GM12878 (cell line): ENCODE data around the gene GPR151. TPM values are rescaled to one million over a fixed set of nuclear protein-coding genes. Genes with fewer than 3 reads are reported as not detected.

Source experiments
- ATAC-seq: fragments of 200-7000 bp; cut with Tn5 transposase; 3 replicates; pipeline ENCODE4 v1.9.1; 2020; ENCODE audit warnings: mild to moderate bottlenecking, moderate library complexity
- BruUV-seq: library from RNA; stranded (reverse); fragments of 400-500 nt; replicated peaks from 2 replicates; lab custom pipeline; 2021; lab: Mats Ljungman, UMichigan
- CTCF ChIA-PET: fragments of 300-600 bp; sonication (Branson Sonifier 250); formaldehyde crosslinking; extraction: SDS; loops from one replicate; lab custom pipeline; 2021; ENCODE audit warnings: inconsistent platforms; lab: Yijun Ruan, JAX
- POLR2A ChIA-PET: fragments of 350-600 bp; formaldehyde crosslinking; extraction: SDS; loops from one replicate; lab custom pipeline; 2021; ENCODE audit warnings: inconsistent platforms; lab: Charles Lee
- RAD21 ChIA-PET: fragments of 300-600 bp; sonication (Branson Sonifier 250); formaldehyde crosslinking; loops from one replicate; lab custom pipeline; 2023; ENCODE audit warnings: antibody characterized with exemption; ENCODE audit not compliant: unreplicated experiment; lab: Charles Lee
- SMC1A ChIA-PET: fragments of 300-600 bp; sonication (Branson Sonifier 250); formaldehyde crosslinking; loops from one replicate; lab custom pipeline; 2023; ENCODE audit not compliant: unreplicated experiment, uncharacterized antibody; lab: Charles Lee
- DNase-seq: peaks from one replicate; pipeline ENCODE4 v3.0.0-alpha.2; 2011; ENCODE audit warnings: low read depth, low spot score
- FAIRE-seq: peaks from 3 replicates; lab custom pipeline; 2011; peaks lifted over from hg19 to GRCh38; lab: Jason Lieb, UNC
- H2AFZ ChIP-seq: 2 replicates; pipeline ENCODE4 v1.6.0; 2011; ENCODE audit warnings: low read depth, low read length, control low read depth; ENCODE audit not compliant: control insufficient read depth
- H3K27ac ChIP-seq: 2 replicates; pipeline ENCODE4 v1.5.1; 2011; ENCODE audit warnings: control low read depth; ENCODE audit not compliant: control insufficient read depth, insufficient read depth
- H3K27me3 ChIP-seq, 2 experiments: replicated peaks in 1 of 2; 2 replicates each; pipeline versions ENCODE4 v1.6.0 to v1.6.1; 2011; ENCODE audit warnings: low read length in 1 of 2; ENCODE audit not compliant: control insufficient read depth in 2 of 2, insufficient read depth in 2 of 2
- H3K36me3 ChIP-seq, 2 experiments: 2 replicates each; pipeline ENCODE4 v1.5.1; 2011; ENCODE audit warnings: low read length in 1 of 2; ENCODE audit not compliant: control insufficient read depth in 2 of 2, insufficient read depth in 2 of 2
- H3K4me1 ChIP-seq: 2 replicates; pipeline ENCODE4 v1.6.1; 2011; ENCODE audit warnings: mild to moderate bottlenecking, low read length, moderate library complexity, mixed read lengths; ENCODE audit not compliant: control insufficient read depth, insufficient read depth
- H3K4me2 ChIP-seq: 2 replicates; pipeline ENCODE4 v1.6.0; 2011; ENCODE audit warnings: control low read depth; ENCODE audit not compliant: control insufficient read depth, insufficient read depth
- H3K4me3 ChIP-seq: fragments of 200-600 bp; sonication (generic); 2 replicates; pipeline ENCODE4 v1.5.1; 2016
- H3K79me2 ChIP-seq: 2 replicates; pipeline ENCODE4 v1.6.0; 2011; ENCODE audit warnings: low read length; ENCODE audit not compliant: control insufficient read depth, insufficient read depth
- H3K9ac ChIP-seq: 2 replicates; pipeline ENCODE4 v1.8.0; 2011; ENCODE audit warnings: low read length, control low read depth, mixed read lengths; ENCODE audit not compliant: control insufficient read depth, insufficient read depth
- H3K9me3 ChIP-seq: replicated peaks from 3 replicates; pipeline ENCODE4 v1.5.1; 2011; ENCODE audit warnings: mild to moderate bottlenecking, low read length; ENCODE audit not compliant: control insufficient read depth, insufficient read depth
- H4K20me1 ChIP-seq: 2 replicates; pipeline ENCODE4 v1.6.0; 2011; ENCODE audit not compliant: control insufficient read depth, insufficient read depth
- BRCA1 ChIP-seq: IDR thresholded peaks from 2 replicates; pipeline ENCODE4 v1.6.1; 2011; ENCODE audit warnings: low read depth, low read length, improper control_type of control experiment
- LARP7 ChIP-seq: fragments of 450-650 bp; IDR thresholded peaks from 2 replicates; pipeline ENCODE4 v1.6.1; 2017; ENCODE audit warnings: mild to moderate bottlenecking
- MXI1 ChIP-seq: fragments of 150-350 bp; IDR thresholded peaks from 2 replicates; pipeline ENCODE4 v1.6.1; 2011; ENCODE audit warnings: low read depth, mild to moderate bottlenecking, inconsistent platforms, low read length, improper control_type of control experiment
- NFYA ChIP-seq: IDR thresholded peaks from 2 replicates; pipeline ENCODE4 v1.6.1; 2011; ENCODE audit warnings: low read depth, mild to moderate bottlenecking, low read length, improper control_type of control experiment, borderline replicate concordance
- NFYB ChIP-seq: IDR thresholded peaks from 2 replicates; pipeline ENCODE4 v1.6.1; 2011; ENCODE audit warnings: low read depth, mild to moderate bottlenecking, low read length, improper control_type of control experiment, moderate library complexity; ENCODE audit not compliant: insufficient read depth
- POU2F2 ChIP-seq: IDR thresholded peaks from 3 replicates; pipeline ENCODE4 v1.6.1; 2011; ENCODE audit warnings: low read depth, mild to moderate bottlenecking, low read length, borderline replicate concordance
- RELB ChIP-seq: fragments of 450-650 bp; IDR thresholded peaks from 2 replicates; pipeline ENCODE4 v1.6.1; 2017; ENCODE audit warnings: low read depth, mild to moderate bottlenecking, moderate library complexity
- SPI1 ChIP-seq: IDR thresholded peaks from 2 replicates; pipeline ENCODE4 v1.6.1; 2011; ENCODE audit warnings: low read depth, mild to moderate bottlenecking, low read length, moderate library complexity, borderline replicate concordance; ENCODE audit not compliant: insufficient read depth
- SREBF1 ChIP-seq: IDR thresholded peaks from 2 replicates; pipeline ENCODE4 v1.6.1; 2012; ENCODE audit warnings: mild to moderate bottlenecking, low read length
- TAF1 ChIP-seq: IDR thresholded peaks from 2 replicates; pipeline ENCODE4 v1.6.1; 2011; ENCODE audit warnings: mild to moderate bottlenecking, low read depth, low read length, borderline replicate concordance
- TARDBP ChIP-seq: IDR thresholded peaks from 2 replicates; pipeline ENCODE4 v1.6.1; 2016; ENCODE audit warnings: borderline replicate concordance
- YBX1 ChIP-seq: fragments of 450-650 bp; IDR thresholded peaks from 2 replicates; pipeline ENCODE4 v1.6.1; 2016; ENCODE audit warnings: antibody characterized with exemption
- YY1 ChIP-seq: IDR thresholded peaks from 2 replicates; pipeline ENCODE4 v1.6.1; 2011; ENCODE audit warnings: low read depth, mild to moderate bottlenecking, low read length
- in situ Hi-C: fragments of 300-500 bp; cut with MboI; formaldehyde crosslinking; loops from 9 replicates; pipeline ENCODE4 v1.14.3; 2018; ENCODE audit warnings: mixed read lengths
- intact Hi-C: fragments of 100-400 bp; cut with micrococcal nuclease; formaldehyde crosslinking; loops from one replicate; pipeline ENCODE4 v1.14.2; 2022; ENCODE audit not compliant: unreplicated experiment
- polyA plus RNA-seq, 11 experiments: library from polyadenylated mRNA; depleted of rRNA in 4 of 11; unstranded in 6 of 11; stranded (reverse) in 5 of 11; fragments of >200 nt; fragmentation: Nextera tagmentation in 4 of 11; fragmentation: Illumina TruSeq in 1 of 11; extraction: Ambion mirVana in 4 of 11; extraction: Trizol in 1 of 11; gene quantifications; 1 replicate in 1 of 11; 2 replicates in 10 of 11; pipeline versions ENCODE4 v1.2.1 to v1.2.3, GENCODE V29; 2011 to 2016; ENCODE audit warnings: inconsistent platforms in 2 of 11, missing spikeins in 2 of 11, low read depth in 1 of 11
- total RNA-seq, 4 experiments: library from RNA; depleted of rRNA in 3 of 4; stranded (reverse); fragments of >200 nt in 3 of 4; fragmentation: Illumina TruSeq in 1 of 4; extraction: Trizol in 1 of 4; gene quantifications; 2 replicates each; pipeline versions ENCODE4 v1.2.1 to v1.2.3, GENCODE V29; 2013 to 2021
- TF ChIP-seq, protein P1 (sequence below): fragments of 450-650 bp; IDR thresholded peaks from 2 replicates; pipeline ENCODE4 v1.6.1; 2017; ENCODE audit warnings: mild to moderate bottlenecking
- TF ChIP-seq, protein P2 (sequence below): IDR thresholded peaks from 2 replicates; pipeline ENCODE4 v1.6.1; 2011; ENCODE audit warnings: low read depth, low read length, improper control_type of control experiment, borderline replicate concordance
- TF ChIP-seq, protein P3 (sequence below): fragments of 450-650 bp; IDR thresholded peaks from 2 replicates; pipeline ENCODE4 v1.6.1; 2016; ENCODE audit warnings: mild to moderate bottlenecking
- TF ChIP-seq, protein P4 (sequence below), 3 experiments: IDR thresholded peaks in 2 of 3; conservative IDR thresholded peaks in 1 of 3; 2 replicates each; pipeline ENCODE4 v1.5.1; 2011; ENCODE audit warnings: low read depth in 3 of 3, low read length in 3 of 3, mild to moderate bottlenecking in 3 of 3, control low read depth in 2 of 3, moderate library complexity in 2 of 3, inconsistent platforms in 1 of 3, mixed read lengths in 1 of 3; ENCODE audit not compliant: control insufficient read depth in 2 of 3, insufficient read depth in 1 of 3; ENCODE audit errors: extremely low read depth in 1 of 3

The GPR151 gene
- total and polyA plus RNA-seq, 10 of the 15 experiments (the other 5 are each of a cell fraction or from before 2014, with no cell fraction given): 0.11 TPM; not detected in 9

DNA sequence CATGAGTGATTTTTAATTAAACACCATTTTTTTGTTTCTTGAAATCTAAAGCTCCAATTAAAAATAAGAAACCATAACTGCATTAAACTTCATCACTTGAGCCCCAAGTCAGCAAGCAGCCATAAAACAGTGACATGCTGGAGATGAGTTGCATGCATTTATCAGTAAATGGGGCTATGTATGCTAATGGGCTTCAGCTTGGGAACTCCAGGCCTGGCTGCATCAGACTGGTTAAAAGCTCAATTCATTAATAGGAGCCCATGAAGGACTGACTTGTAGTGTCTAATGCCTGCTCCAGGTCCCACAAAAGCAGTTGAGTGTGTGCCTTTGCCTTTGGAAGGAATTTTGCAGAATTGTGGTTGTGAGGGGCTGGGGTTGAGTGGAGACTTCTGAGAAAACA is 33.6 kb upstream of the GPR151 start:
- DNase-seq (no peak), FAIRE-seq (no peak), ATAC-seq (no peak)
- ChIA-PET POLR2A (no interaction called here), SMC1A (no interaction called here), RAD21 (interaction anchor here (1.2 kb wide), 1 partner anchor 416 kb away, joined by 3 read pairs; no protein-coding TSS in a partner anchor), CTCF (interaction anchor here (0.7 to 3.1 kb wide), 3 partner anchors 9 to 639 kb away, joined by 3 to 18 read pairs (median 3); no protein-coding TSS in a partner anchor)
- Histone ChIP-seq H3K4me1 (no peaks in the 10 kb centered on the region), H3K79me2 (no peaks in the 10 kb centered on the region), H3K36me3 (no peaks in the 10 kb centered on the region), H4K20me1 (no peaks in the 10 kb centered on the region), H3K27ac (no peak overlapping the region), H2AFZ (no peak overlapping the region), H3K4me2 (no peak overlapping the region), H3K4me3 (no peak overlapping the region), H3K9ac (no peak overlapping the region), H3K27me3 (no peaks in the 10 kb centered on the region; a peak in 1 of 4 replicates), H3K9me3 (no peaks in the 10 kb centered on the region)
- in situ Hi-C loops (no loop called here), intact Hi-C loops (no loop called here)
- no TSS peak for BruUV-seq
- TF ChIP-seq BRCA1 (no peak), POU2F2 (no peak), YBX1 (no peak), TARDBP (no peak), YY1 (no peak), RELB (no peak), TAF1 (no peak), MXI1 (no peak), NFYA (no peak), SPI1 (no peak), NFYB (no peak), SREBF1 (no peak), LARP7 (no peak)
- TF ChIP-seq, protein P1, sequence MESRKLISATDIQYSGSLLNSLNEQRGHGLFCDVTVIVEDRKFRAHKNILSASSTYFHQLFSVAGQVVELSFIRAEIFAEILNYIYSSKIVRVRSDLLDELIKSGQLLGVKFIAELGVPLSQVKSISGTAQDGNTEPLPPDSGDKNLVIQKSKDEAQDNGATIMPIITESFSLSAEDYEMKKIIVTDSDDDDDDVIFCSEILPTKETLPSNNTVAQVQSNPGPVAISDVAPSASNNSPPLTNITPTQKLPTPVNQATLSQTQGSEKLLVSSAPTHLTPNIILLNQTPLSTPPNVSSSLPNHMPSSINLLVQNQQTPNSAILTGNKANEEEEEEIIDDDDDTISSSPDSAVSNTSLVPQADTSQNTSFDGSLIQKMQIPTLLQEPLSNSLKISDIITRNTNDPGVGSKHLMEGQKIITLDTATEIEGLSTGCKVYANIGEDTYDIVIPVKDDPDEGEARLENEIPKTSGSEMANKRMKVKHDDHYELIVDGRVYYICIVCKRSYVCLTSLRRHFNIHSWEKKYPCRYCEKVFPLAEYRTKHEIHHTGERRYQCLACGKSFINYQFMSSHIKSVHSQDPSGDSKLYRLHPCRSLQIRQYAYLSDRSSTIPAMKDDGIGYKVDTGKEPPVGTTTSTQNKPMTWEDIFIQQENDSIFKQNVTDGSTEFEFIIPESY: no peak
- TF ChIP-seq, protein P2, sequence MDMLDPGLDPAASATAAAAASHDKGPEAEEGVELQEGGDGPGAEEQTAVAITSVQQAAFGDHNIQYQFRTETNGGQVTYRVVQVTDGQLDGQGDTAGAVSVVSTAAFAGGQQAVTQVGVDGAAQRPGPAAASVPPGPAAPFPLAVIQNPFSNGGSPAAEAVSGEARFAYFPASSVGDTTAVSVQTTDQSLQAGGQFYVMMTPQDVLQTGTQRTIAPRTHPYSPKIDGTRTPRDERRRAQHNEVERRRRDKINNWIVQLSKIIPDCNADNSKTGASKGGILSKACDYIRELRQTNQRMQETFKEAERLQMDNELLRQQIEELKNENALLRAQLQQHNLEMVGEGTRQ: no peak
- TF ChIP-seq, protein P3, sequence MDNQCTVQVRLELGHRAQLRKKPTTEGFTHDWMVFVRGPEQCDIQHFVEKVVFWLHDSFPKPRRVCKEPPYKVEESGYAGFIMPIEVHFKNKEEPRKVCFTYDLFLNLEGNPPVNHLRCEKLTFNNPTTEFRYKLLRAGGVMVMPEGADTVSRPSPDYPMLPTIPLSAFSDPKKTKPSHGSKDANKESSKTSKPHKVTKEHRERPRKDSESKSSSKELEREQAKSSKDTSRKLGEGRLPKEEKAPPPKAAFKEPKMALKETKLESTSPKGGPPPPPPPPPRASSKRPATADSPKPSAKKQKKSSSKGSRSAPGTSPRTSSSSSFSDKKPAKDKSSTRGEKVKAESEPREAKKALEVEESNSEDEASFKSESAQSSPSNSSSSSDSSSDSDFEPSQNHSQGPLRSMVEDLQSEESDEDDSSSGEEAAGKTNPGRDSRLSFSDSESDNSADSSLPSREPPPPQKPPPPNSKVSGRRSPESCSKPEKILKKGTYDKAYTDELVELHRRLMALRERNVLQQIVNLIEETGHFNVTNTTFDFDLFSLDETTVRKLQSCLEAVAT: no peak
- TF ChIP-seq, protein P4, sequence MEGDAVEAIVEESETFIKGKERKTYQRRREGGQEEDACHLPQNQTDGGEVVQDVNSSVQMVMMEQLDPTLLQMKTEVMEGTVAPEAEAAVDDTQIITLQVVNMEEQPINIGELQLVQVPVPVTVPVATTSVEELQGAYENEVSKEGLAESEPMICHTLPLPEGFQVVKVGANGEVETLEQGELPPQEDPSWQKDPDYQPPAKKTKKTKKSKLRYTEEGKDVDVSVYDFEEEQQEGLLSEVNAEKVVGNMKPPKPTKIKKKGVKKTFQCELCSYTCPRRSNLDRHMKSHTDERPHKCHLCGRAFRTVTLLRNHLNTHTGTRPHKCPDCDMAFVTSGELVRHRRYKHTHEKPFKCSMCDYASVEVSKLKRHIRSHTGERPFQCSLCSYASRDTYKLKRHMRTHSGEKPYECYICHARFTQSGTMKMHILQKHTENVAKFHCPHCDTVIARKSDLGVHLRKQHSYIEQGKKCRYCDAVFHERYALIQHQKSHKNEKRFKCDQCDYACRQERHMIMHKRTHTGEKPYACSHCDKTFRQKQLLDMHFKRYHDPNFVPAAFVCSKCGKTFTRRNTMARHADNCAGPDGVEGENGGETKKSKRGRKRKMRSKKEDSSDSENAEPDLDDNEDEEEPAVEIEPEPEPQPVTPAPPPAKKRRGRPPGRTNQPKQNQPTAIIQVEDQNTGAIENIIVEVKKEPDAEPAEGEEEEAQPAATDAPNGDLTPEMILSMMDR (IDR thresholded peaks at IDR 0.05 in 2 of 3, conservative IDR thresholded peaks at IDR 0.05 in 1 of 3; ENCODE audit: control insufficient read depth in 2 of 3, extremely low read depth in 1 of 3, insufficient read depth in 1 of 3, low read depth in 3 of 3, low read length in 3 of 3): no peak
